GM19099 (cell line): ENCODE measurements around the gene DHRS13.

Source experiments
- POLR2A ChIP-seq: IDR thresholded peaks from 3 replicates; pipeline ENCODE4 v1.6.1; 2011; ENCODE audit warnings: low read depth; ENCODE audit not compliant: insufficient read length; ENCODE audit errors: extremely low read depth

Gene DHRS13

GRCh38 chr17:28902819-28903545, at the start of gene DHRS13:
Gene DHRS13 (minus strand): TSS chr17:28903079. CDS start chr17:28902944, 135 bp downstream.
- peak; percentile 47 for TF ChIP-seq POLR2A

- peak; percentile 61 for TF ChIP-seq POLR2A
Measured at GRCh38 chr17:28951991-28952975, 49.4 kb upstream of the DHRS13 start.

- peak; percentile 62 for TF ChIP-seq POLR2A
Measured at GRCh38 chr17:28951428-28951990, 48.6 kb upstream of the DHRS13 start, which contains the start of gene PHF12. Gene PHF12 (minus strand): TSS chr17:28951518. CDS start chr17:28950960, 558 bp downstream.

GRCh38 chr17:28950752-28951427, 48.0 kb upstream of the DHRS13 start:
- no peak for TF ChIP-seq POLR2A

GRCh38 chr17:28950017-28950751, 47.3 kb upstream of the DHRS13 start:
- TF ChIP-seq POLR2A = no peak

GRCh38 chr17:28949185-28950016, 46.5 kb upstream of the DHRS13 start:
- peak; percentile 62 for TF ChIP-seq POLR2A

- no peak for TF ChIP-seq POLR2A
Measured at GRCh38 chr17:28948873-28949184, 46.0 kb upstream of the DHRS13 start.

GRCh38 chr17:28948342-28948741, 45.5 kb upstream of the DHRS13 start:
- no peak for TF ChIP-seq POLR2A

- TF ChIP-seq POLR2A = no peak
Measured at GRCh38 chr17:28947639-28948038, 44.8 kb upstream of the DHRS13 start.

GRCh38 chr17:28946239-28946638, 43.4 kb upstream of the DHRS13 start:
- no peak for TF ChIP-seq POLR2A

GRCh38 chr17:28944862-28945741, 42.2 kb upstream of the DHRS13 start:
- TF ChIP-seq POLR2A = no peak

GRCh38 chr17:28944343-28944742, 41.5 kb upstream of the DHRS13 start:
- no peak for TF ChIP-seq POLR2A
